Uterus (tissue), 4 donors: Measurements from ENCODE around the gene SLC44A3. TPM values are rescaled to one million over a fixed set of nuclear protein-coding genes. Genes with fewer than 3 reads are reported as not detected.

Experiments used
- DNase-seq, 2 donors: peaks; one replicate each; pipeline ENCODE4 v3.0.0-alpha.2; 2019 to 2020
- H3K27ac ChIP-seq, 2 donors: fragments of 200-600 bp; sonication (generic); 1 replicate in 1 of 2; 2 replicates in 1 of 2; pipeline ENCODE4 v1.5.1; 2016 to 2018
- H3K27me3 ChIP-seq, 2 donors: fragments of 200-600 bp; sonication (generic); one replicate each; pipeline ENCODE4 v1.5.1; 2018 to 2019; ENCODE audit warnings: control low read depth in 1 of 2
- H3K36me3 ChIP-seq, 2 donors: fragments of 200-600 bp; sonication (generic); one replicate each; pipeline ENCODE4 v1.5.1; 2019; ENCODE audit warnings: control low read depth in 1 of 2
- H3K4me1 ChIP-seq, 2 donors: fragments of 200-600 bp; sonication (generic); one replicate each; pipeline ENCODE4 v1.5.1; 2018 to 2019; ENCODE audit warnings: control low read depth in 1 of 2
- H3K4me3 ChIP-seq, 2 donors: fragments of 200-600 bp; sonication (generic); 1 replicate in 1 of 2; 2 replicates in 1 of 2; pipeline ENCODE4 v1.5.1; 2018 to 2019; ENCODE audit warnings: mild to moderate bottlenecking in 1 of 2
- H3K9me3 ChIP-seq, 2 donors: fragments of 200-600 bp; sonication (generic); one replicate each; pipeline ENCODE4 v1.5.1; 2019; ENCODE audit warnings: control low read depth in 1 of 2
- CTCF ChIP-seq, 4 experiments: fragments of 200-600 bp in 2 of 4; fragments of 450-650 bp in 2 of 4; sonication (generic) in 2 of 4; IDR thresholded peaks; one replicate each; pipeline ENCODE4 v1.5.1; 2016 to 2019; ENCODE audit warnings: antibody characterized with exemption in 4 of 4, mild to moderate bottlenecking in 2 of 4, moderate library complexity in 1 of 4
- POLR2A ChIP-seq, 2 donors: fragments of 450-650 bp; IDR thresholded peaks; one replicate each; pipeline ENCODE4 v1.6.1; 2016; ENCODE audit warnings: antibody characterized with exemption in 2 of 2, mild to moderate bottlenecking in 1 of 2, moderate library complexity in 1 of 2
- intact Hi-C: fragments of 100-400 bp; cut with DNase I; formaldehyde crosslinking; loops from one replicate; pipeline ENCODE4 v1.15.1; 2023; ENCODE audit warnings: low total_unique reads
- total RNA-seq, 4 donors: library from RNA; depleted of rRNA in 3 of 4; stranded (reverse); fragments of >200 nt in 3 of 4; gene quantifications; one replicate each; pipeline versions ENCODE4 v1.1.0 to v1.2.4, GENCODE V29; 2014 to 2023
- donor health status: DM: yes; HTN: yes; CAD: no.

The SLC44A3 gene
- total RNA-seq, 4 donors from 2014 or later = 1.3 to 10.3 (median 4.8) TPM

GRCh38 chr1:94929351-94930217, 109.4 kb downstream of the SLC44A3 start:
- TF ChIP-seq POLR2A (IDR thresholded peaks at IDR 0.05) = no peak
- no peak for TF ChIP-seq CTCF (IDR thresholded peaks at IDR 0.05)
- peak in 1 of 2 donors; percentile 67 for DNase-seq
- no peaks in the 10 kb centered on the region for H3K27me3 ChIP-seq
- peak overlapping the region; percentile 98 to 100 for H3K27ac ChIP-seq
- H3K36me3 ChIP-seq = no peaks in the 10 kb centered on the region
- intact Hi-C loops = loop anchor here (5.0 to 10.0 kb wide), 3 partner anchors 75 to 113 kb away; no protein-coding TSS in a partner anchor
- H3K4me1 ChIP-seq = no peaks in the 10 kb centered on the region
- H3K9me3 ChIP-seq = no peaks in the 10 kb centered on the region
- H3K4me3 ChIP-seq = no peak overlapping the region

- Histone ChIP-seq H3K4me1 (peaks cover 0 to under 1% of the 10 kb centered on the region in 2 donors), H3K9me3 (no peaks in the 10 kb centered on the region), H3K4me3 (no peak overlapping the region), H3K27ac (no peak overlapping the region), H3K36me3 (no peaks in the 10 kb centered on the region), H3K27me3 (no peaks in the 10 kb centered on the region)
- no peak for DNase-seq
- no peak for TF ChIP-seq CTCF (IDR thresholded peaks at IDR 0.05)
- no peak for TF ChIP-seq POLR2A (IDR thresholded peaks at IDR 0.05)
- intact Hi-C loops = no loop called here
Measured at GRCh38 chr1:94931254-94931841, 111.2 kb downstream of the SLC44A3 start.

GRCh38 chr1:94934551-94934950, 114.4 kb downstream of the SLC44A3 start:
- H3K4me3 ChIP-seq = no peak overlapping the region
- intact Hi-C loops = no loop called here

GRCh38 chr1:94935034-94935433, 114.9 kb downstream of the SLC44A3 start:
- H3K27ac ChIP-seq = no peak overlapping the region

More at GRCh38 chr1:94934551-94934950, 114.4 kb downstream of the SLC44A3 start:
- no peak for TF ChIP-seq CTCF (IDR thresholded peaks at IDR 0.05)
- DNase-seq = no peak
- no peaks in the 10 kb centered on the region for H3K27me3 ChIP-seq
- no peaks in the 10 kb centered on the region for H3K36me3 ChIP-seq
- H3K9me3 ChIP-seq = no peaks in the 10 kb centered on the region
- no peak overlapping the region for H3K27ac ChIP-seq
- peaks cover 0 to 6% of the 10 kb centered on the region in 2 donors for H3K4me1 ChIP-seq

More at GRCh38 chr1:94935034-94935433, 114.9 kb downstream of the SLC44A3 start:
- TF ChIP-seq POLR2A (IDR thresholded peaks at IDR 0.05) (no peak), CTCF (IDR thresholded peaks at IDR 0.05) (no peak)
- no peaks in the 10 kb centered on the region for H3K9me3 ChIP-seq
- peaks cover 0 to 6% of the 10 kb centered on the region in 2 donors for H3K4me1 ChIP-seq
- no peaks in the 10 kb centered on the region for H3K27me3 ChIP-seq
- no peak for DNase-seq
- no peaks in the 10 kb centered on the region for H3K36me3 ChIP-seq
- no peak overlapping the region for H3K4me3 ChIP-seq
- intact Hi-C loops = no loop called here
